ENCODE results near the gene ELAPOR2. TPM values are rescaled to one million over a fixed set of nuclear protein-coding genes. Genes with fewer than 3 reads are reported as not detected.

ELAPOR2 gene
- total RNA-seq, 4 donors from 2014 or later = 2.3 to 10.5 (median 3.8) TPM

DNA sequence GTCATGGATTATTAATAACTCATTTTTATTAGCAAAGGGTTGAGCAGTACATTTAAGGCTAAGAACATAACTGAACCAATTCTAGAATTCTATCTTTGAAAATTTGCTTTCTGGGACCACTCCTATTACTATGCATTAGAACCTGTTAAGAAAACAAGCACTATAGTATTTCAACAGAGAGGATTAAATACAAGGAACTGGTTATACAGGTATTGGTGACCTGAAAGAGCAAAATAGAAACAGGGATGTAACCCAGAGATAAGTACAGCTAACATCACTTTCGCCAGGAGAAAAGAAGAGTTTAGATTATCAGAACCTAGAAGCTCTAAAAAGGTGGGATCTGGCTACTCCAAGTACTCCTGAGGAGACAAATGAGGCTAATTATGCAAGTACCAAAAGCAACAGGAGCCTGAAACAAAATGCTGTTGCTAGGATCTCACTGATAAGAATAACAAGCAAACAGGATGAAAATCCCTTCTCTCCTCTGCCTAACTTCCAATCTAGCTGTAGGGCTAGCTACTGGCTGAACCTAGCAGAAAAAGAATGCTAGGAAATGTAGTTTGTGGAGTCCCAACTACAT, 32.1 kb upstream of the ELAPOR2 start:
- ATAC-seq (no peak), DNase-seq (no peak)
- Histone ChIP-seq H3K4me3 (no peak overlapping the region), H3K9me3 (no peaks in the 10 kb centered on the region), H3K4me1 (no peaks in the 10 kb centered on the region), H3K27ac (no peak overlapping the region), H3K27me3 (peaks cover 0 to 2% (median 0%) of the 10 kb centered on the region in 3 donors), H3K36me3 (no peaks in the 10 kb centered on the region)
- intact Hi-C loops (cut with DNase I; ENCODE audit: low total_unique reads) (no loop called here), in situ Hi-C loops (cut with MboI; ENCODE audit: low sequenced_read_pairs in 4 of 4) (no loop called here)
- TF ChIP-seq, protein P1, sequence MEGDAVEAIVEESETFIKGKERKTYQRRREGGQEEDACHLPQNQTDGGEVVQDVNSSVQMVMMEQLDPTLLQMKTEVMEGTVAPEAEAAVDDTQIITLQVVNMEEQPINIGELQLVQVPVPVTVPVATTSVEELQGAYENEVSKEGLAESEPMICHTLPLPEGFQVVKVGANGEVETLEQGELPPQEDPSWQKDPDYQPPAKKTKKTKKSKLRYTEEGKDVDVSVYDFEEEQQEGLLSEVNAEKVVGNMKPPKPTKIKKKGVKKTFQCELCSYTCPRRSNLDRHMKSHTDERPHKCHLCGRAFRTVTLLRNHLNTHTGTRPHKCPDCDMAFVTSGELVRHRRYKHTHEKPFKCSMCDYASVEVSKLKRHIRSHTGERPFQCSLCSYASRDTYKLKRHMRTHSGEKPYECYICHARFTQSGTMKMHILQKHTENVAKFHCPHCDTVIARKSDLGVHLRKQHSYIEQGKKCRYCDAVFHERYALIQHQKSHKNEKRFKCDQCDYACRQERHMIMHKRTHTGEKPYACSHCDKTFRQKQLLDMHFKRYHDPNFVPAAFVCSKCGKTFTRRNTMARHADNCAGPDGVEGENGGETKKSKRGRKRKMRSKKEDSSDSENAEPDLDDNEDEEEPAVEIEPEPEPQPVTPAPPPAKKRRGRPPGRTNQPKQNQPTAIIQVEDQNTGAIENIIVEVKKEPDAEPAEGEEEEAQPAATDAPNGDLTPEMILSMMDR (IDR thresholded peaks at IDR 0.05 in 4 of 5, conservative IDR thresholded peaks at IDR 0.05 in 1 of 5) = no peak
- no peak for TF ChIP-seq POLR2A (IDR thresholded peaks at IDR 0.05)

DNA sequence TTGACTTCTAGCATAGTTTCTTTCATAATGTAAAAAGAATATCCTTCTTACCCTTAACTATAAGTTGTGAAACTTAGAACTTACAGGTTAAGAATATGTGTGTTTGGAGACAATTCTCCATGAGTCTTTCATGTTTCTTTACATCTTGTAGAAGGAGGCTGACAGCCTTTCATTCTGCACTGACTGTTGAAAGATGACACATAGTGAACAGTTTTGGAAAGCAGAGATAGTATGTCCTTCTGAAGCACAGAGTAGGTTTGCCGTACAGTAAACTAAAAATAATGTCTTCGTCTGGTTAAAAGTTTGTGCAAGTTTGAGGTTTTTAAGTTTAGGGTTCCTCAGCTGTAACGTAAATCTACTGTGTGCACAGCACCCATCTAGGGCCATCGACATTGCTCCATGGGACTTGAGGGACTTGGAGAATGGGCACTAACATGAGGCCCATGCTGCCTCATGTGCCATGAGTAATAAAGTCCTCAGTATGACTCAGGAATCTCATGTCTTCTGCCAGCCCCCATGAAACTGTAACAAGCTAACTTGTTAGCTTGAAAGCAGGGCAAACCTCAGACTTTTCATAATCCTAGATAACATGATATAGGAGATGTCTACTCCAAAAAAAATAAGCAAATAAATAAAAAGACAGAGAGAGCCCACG, 24.5 kb upstream of the ELAPOR2 start:
- intact Hi-C loops (cut with DNase I; ENCODE audit: low total_unique reads) = no loop called here

DNA sequence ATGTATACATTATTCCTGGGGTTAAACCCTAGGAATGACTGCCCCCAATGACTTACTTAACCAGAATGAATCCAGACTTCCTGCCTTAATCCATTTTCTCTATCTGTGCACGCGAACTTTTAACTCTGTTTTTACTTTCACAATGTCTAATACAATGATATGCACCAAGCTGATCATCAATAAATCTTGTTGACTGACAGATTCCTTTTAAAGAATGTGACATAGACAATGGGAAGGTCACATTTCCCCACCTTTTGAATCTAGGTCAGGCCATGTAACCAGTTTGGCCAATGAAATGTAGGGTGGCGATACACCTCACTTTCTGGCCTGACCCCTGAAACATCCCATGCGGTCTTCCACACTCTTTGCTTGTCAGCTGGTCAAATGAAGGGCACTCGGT, 23.2 kb upstream of the ELAPOR2 start:
- Histone ChIP-seq H3K27me3 (peaks cover 0 to 2% (median 0%) of the 10 kb centered on the region in 3 donors), H3K4me1 (no peaks in the 10 kb centered on the region), H3K4me3 (no peak overlapping the region), H3K9me3 (no peaks in the 10 kb centered on the region), H3K27ac (no peak overlapping the region), H3K36me3 (no peaks in the 10 kb centered on the region)
- in situ Hi-C loops (cut with MboI; ENCODE audit: low sequenced_read_pairs in 4 of 4) = no loop called here
- ATAC-seq (no peak), DNase-seq (no peak)
- intact Hi-C loops (cut with DNase I; ENCODE audit: low total_unique reads) = no loop called here
- TF ChIP-seq, protein P1 (IDR thresholded peaks at IDR 0.05 in 4 of 5, conservative IDR thresholded peaks at IDR 0.05 in 1 of 5) = no peak
- TF ChIP-seq POLR2A (IDR thresholded peaks at IDR 0.05) = no peak

More for the DNA sequence above, 24.5 kb upstream of the ELAPOR2 start:
- ATAC-seq (no peak), DNase-seq (no peak)
- H3K27ac ChIP-seq = no peak overlapping the region
- no peaks in the 10 kb centered on the region for H3K9me3 ChIP-seq
- TF ChIP-seq, protein P1 (IDR thresholded peaks at IDR 0.05 in 4 of 5, conservative IDR thresholded peaks at IDR 0.05 in 1 of 5) = no peak
- TF ChIP-seq POLR2A (IDR thresholded peaks at IDR 0.05) = no peak
- peaks cover 0 to 2% (median 0%) of the 10 kb centered on the region in 3 donors for H3K27me3 ChIP-seq
- H3K4me1 ChIP-seq = no peaks in the 10 kb centered on the region
- H3K4me3 ChIP-seq = no peak overlapping the region
- in situ Hi-C loops (cut with MboI; ENCODE audit: low sequenced_read_pairs in 4 of 4) = no loop called here
- H3K36me3 ChIP-seq = no peaks in the 10 kb centered on the region

- Histone ChIP-seq H3K27me3 (no peaks in the 10 kb centered on the region), H3K36me3 (no peaks in the 10 kb centered on the region), H3K27ac (no peak overlapping the region), H3K4me3 (no peak overlapping the region), H3K4me1 (no peaks in the 10 kb centered on the region), H3K9me3 (no peaks in the 10 kb centered on the region)
- DNase-seq (no peak), ATAC-seq (no peak)
- TF ChIP-seq POLR2A (IDR thresholded peaks at IDR 0.05) = no peak
- TF ChIP-seq, protein P1 (IDR thresholded peaks at IDR 0.05 in 4 of 5, conservative IDR thresholded peaks at IDR 0.05 in 1 of 5) = no peak
- in situ Hi-C loops (cut with MboI; ENCODE audit: low sequenced_read_pairs in 4 of 4) (no loop called here), intact Hi-C loops (cut with DNase I; ENCODE audit: low total_unique reads) (no loop called here)
These were observed 16.4 kb upstream of the ELAPOR2 start for GRCh38 chr7:87075671-87076404.

All from gastrocnemius medialis (tissue), 4 donors.